Neural progenitor cell (in vitro differentiated cells): Measurements from ENCODE around the gene RIPK4.

Experiments used
- EZH2 ChIP-seq: fragments of 200-600 bp; sonication (generic); IDR thresholded peaks from 2 replicates; pipeline ENCODE4 v1.6.1; 2017; ENCODE audit warnings: antibody characterized with exemption, mild to moderate bottlenecking, moderate library complexity
- TF ChIP-seq, protein P1 (sequence below): fragments of 200-600 bp; sonication (generic); IDR thresholded peaks from 2 replicates; pipeline ENCODE4 v1.5.1; 2017; ENCODE audit warnings: antibody characterized with exemption, mild to moderate bottlenecking

- TF ChIP-seq, protein P1, sequence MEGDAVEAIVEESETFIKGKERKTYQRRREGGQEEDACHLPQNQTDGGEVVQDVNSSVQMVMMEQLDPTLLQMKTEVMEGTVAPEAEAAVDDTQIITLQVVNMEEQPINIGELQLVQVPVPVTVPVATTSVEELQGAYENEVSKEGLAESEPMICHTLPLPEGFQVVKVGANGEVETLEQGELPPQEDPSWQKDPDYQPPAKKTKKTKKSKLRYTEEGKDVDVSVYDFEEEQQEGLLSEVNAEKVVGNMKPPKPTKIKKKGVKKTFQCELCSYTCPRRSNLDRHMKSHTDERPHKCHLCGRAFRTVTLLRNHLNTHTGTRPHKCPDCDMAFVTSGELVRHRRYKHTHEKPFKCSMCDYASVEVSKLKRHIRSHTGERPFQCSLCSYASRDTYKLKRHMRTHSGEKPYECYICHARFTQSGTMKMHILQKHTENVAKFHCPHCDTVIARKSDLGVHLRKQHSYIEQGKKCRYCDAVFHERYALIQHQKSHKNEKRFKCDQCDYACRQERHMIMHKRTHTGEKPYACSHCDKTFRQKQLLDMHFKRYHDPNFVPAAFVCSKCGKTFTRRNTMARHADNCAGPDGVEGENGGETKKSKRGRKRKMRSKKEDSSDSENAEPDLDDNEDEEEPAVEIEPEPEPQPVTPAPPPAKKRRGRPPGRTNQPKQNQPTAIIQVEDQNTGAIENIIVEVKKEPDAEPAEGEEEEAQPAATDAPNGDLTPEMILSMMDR, result no peak
- TF ChIP-seq EZH2, result no peak
Measured at GRCh38 chr21:41739936-41740335, 26.9 kb downstream of the RIPK4 start.
